Omental fat pad (tissue), 4 donors: Measurements from ENCODE around the gene GARS1. TPM values are rescaled to one million over a fixed set of nuclear protein-coding genes. Genes with fewer than 3 reads are reported as not detected.
A peak's percentile ranks its signal among the peaks of the same experiment; 100 is the strongest.

ENCODE experiments used
- ATAC-seq: fragments of 150-250 bp; one replicate; pipeline ENCODE4 v1.9.1; 2016; ENCODE audit warnings: mild to moderate bottlenecking, moderate library complexity; ENCODE audit not compliant: low FRiP score
- DNase-seq: peaks from one replicate; pipeline ENCODE4 v3.0.0-alpha.2; 2019; ENCODE audit warnings: low spot score
- total RNA-seq, 4 donors: library from RNA; depleted of rRNA; stranded (reverse); fragments of >200 nt; gene quantifications; one replicate each; pipeline ENCODE4 v1.1.0, GENCODE V29; 2016
- TF ChIP-seq, protein P1 (sequence below), 3 donors: fragments of 450-650 bp; IDR thresholded peaks; one replicate each; pipeline ENCODE4 v1.5.1; 2016 to 2017; ENCODE audit warnings: antibody characterized with exemption in 3 of 3, mild to moderate bottlenecking in 3 of 3, moderate library complexity in 2 of 3

Gene GARS1, protein sequence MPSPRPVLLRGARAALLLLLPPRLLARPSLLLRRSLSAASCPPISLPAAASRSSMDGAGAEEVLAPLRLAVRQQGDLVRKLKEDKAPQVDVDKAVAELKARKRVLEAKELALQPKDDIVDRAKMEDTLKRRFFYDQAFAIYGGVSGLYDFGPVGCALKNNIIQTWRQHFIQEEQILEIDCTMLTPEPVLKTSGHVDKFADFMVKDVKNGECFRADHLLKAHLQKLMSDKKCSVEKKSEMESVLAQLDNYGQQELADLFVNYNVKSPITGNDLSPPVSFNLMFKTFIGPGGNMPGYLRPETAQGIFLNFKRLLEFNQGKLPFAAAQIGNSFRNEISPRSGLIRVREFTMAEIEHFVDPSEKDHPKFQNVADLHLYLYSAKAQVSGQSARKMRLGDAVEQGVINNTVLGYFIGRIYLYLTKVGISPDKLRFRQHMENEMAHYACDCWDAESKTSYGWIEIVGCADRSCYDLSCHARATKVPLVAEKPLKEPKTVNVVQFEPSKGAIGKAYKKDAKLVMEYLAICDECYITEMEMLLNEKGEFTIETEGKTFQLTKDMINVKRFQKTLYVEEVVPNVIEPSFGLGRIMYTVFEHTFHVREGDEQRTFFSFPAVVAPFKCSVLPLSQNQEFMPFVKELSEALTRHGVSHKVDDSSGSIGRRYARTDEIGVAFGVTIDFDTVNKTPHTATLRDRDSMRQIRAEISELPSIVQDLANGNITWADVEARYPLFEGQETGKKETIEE
- 100 to 1,000 TPM in 2 of 4 donors, 10 to 100 TPM in 2; 66.8 to 136 (median 105) TPM for total RNA-seq

DNA sequence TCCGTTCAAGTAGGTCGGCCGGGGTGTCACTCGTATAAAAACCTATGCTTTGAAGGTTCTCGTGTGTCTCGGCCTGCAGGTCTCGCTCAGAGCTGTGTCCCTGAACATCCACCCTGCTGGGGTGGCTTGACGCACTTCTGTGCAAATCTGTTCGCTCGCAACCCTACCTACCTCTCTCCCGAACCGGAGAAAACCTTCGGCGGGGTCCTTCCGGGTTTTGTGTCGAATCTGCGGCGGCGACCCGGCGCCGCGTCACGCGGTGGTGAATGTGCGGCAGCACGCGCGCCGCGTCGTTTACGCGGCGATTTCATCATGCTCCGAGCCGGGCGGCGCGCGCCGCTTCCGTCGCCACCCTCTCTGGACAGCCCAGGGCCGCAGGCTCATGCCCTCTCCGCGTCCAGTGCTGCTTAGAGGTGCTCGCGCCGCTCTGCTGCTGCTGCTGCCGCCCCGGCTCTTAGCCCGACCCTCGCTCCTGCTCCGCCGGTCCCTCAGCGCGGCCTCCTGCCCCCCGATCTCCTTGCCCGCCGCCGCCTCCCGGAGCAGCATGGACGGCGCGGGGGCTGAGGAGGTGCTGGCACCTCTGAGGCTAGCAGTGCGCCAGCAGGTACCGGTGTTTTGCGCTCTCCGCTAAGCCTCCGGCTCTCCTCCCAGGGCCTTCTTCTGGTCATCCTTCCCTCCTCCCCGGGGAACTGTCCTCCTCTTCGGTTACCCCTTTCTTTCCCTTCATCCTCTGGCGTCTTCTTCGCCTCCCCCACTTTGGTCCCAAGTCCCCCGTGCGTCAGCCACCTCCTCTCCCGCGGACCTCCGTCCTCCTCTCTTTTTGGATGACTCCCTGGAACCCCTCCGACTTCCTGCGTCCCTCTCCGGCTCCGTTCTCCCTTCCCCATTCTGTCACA is at the start of gene GARS1:
TSS of gene GARS1 (plus strand) at position 339 of the 896 bp plus-strand sequence. CDS start at position 383, 44 bp downstream.
- TF ChIP-seq, protein P1, sequence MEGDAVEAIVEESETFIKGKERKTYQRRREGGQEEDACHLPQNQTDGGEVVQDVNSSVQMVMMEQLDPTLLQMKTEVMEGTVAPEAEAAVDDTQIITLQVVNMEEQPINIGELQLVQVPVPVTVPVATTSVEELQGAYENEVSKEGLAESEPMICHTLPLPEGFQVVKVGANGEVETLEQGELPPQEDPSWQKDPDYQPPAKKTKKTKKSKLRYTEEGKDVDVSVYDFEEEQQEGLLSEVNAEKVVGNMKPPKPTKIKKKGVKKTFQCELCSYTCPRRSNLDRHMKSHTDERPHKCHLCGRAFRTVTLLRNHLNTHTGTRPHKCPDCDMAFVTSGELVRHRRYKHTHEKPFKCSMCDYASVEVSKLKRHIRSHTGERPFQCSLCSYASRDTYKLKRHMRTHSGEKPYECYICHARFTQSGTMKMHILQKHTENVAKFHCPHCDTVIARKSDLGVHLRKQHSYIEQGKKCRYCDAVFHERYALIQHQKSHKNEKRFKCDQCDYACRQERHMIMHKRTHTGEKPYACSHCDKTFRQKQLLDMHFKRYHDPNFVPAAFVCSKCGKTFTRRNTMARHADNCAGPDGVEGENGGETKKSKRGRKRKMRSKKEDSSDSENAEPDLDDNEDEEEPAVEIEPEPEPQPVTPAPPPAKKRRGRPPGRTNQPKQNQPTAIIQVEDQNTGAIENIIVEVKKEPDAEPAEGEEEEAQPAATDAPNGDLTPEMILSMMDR (IDR thresholded peaks at IDR 0.05): no peak
- DNase-seq: peak; percentile 52
- ATAC-seq: peak; percentile 88

DNA sequence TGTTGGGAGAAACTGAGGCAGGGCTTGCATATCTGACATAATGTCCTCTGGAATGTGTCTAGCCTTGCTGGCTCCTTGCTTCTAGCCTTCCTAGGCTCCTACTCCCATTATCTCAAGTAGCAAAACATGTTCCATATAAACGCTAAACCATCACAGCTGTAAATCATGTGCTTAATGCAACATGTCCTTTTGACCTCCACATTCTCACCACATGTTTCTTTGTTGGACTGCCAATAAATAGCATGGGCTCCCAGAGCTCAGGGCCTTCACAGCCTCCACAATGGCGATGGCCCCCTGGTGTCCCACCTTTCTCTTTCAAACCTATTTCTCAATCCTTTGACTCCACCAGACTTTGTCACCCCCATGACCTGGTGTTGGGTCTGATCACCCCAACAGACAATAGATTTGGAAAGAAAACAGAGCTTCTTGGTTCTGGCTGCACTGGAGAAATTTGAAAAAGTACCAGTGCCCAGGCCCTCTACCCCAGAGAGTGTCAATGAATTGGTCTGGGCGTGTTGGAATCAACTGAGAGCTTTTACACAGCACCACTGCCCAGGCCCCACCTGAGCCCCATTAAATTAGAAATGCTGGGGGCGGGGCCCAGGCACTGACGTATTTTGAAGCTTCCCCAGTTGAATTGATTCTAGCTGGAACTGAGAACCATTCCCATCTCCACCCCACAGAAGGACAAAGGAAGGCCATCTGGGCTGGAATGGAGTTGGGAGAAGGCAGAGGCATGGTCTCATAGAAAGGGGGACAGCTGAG is 48.7 kb upstream of the GARS1 start:
- TF ChIP-seq, protein P1 (IDR thresholded peaks at IDR 0.05): no peak
- ATAC-seq (no peak), DNase-seq (no peak)

DNA sequence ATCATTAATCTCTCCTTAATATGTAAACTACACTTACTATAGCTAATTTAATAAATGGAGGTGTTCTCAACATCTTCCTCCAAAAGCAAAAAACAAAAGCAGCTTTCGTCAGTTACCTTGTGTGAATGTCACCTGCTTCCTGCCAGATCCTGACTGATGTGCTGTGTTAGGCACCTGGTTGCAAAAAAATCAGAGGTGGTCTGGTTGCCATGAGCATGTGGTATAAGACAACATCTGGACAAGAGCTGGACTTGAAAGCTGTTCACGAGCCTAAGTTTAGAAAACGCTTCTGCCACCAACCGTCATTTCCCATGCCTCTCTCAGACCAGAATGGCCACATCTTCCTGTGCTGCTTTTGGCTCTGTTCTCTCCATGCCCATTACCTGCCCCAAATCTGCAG is 48.1 kb upstream of the GARS1 start:
- TF ChIP-seq, protein P1 (IDR thresholded peaks at IDR 0.05): no peak
- ATAC-seq (no peak), DNase-seq (no peak)

DNA sequence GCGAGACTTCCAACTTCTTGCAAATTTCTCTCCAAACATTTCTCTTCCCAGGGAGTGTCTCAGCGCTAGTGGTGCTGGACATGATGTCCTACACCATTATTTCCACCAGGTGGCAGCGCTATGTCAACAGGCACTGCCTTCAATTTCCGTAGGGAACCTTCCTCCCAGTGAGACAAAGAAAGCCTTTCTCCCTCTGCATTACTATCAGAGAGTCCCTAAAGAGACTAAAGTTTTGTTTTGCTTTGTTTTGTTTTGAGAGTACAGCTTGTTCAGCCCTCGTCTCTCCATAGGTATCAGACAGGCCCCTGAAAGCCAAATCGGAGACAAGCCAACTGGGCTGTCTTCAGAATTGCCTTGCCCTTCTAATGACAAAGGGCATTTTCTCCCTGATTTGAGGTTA is 45.8 kb upstream of the GARS1 start:
- peak; percentile 68 for ATAC-seq

DNA sequence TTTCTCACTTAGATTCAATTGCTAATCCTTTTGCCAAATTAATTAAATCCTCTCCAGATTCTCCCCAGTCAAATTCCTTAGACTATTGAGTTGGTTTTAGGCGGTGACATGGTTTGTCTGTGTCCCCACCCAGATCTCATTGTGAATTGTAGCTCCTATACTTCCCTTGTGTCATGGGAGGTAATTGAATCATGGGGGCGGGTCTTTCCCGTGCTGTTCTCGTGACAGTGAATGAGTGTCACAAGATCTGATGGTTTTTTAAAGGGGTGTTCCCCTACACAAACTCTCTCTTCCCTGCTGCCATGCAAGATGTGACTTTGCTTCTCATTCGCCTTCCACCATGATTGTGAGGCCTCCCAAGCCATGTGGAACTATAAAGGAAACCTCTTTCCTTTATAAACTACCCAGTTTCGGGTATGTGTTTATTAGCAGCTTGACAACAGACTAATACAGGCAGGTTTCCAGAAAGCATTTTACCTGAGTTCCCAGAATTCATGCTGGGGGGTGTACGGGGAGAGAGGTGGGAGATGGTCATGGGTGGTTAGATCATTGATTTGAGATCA is 44.7 kb upstream of the GARS1 start:
- TF ChIP-seq, protein P1 (IDR thresholded peaks at IDR 0.05): no peak
- ATAC-seq (no peak), DNase-seq (no peak)

More for the DNA sequence above, 45.8 kb upstream of the GARS1 start:
- TF ChIP-seq, protein P1 (IDR thresholded peaks at IDR 0.05): peak in 1 of 3 donors; percentile 29
- DNase-seq: peak; percentile 56

DNA sequence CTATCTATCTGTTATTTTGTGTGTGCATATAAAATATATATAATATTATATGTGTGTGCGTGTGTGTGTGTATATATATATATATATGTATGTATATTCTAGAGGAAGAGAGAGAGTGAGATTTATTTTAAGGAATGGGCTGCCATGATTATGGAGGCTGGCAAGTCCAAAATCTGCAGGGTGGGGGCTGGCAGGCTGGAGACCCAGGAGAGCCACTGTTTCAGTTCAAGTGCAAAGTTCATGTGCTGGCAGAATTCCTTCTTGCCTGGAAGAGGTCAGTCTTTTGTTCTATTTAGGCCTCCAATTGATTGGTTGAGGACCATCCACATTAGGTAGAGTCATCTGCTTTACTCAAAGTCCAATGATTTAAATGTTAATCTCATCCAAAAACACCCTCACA is 42.3 kb upstream of the GARS1 start:
- no peak for ATAC-seq
- TF ChIP-seq, protein P1 (IDR thresholded peaks at IDR 0.05): no peak

More for the DNA sequence above, 42.3 kb upstream of the GARS1 start:
- DNase-seq: no peak
